NOMO-1 treated with DMSO at 0.1 percent for 48 hours (cell line): ENCODE data around the gene LRP8.
"Not testable (repeated sequence)": the region's sequence is repeated elsewhere in the genome, so short reads cannot be mapped to it uniquely, and the experiment has no call there.

Experiments used
- DNase-seq: peaks from one replicate; lab custom pipeline; 2025; ENCODE audit not compliant: unreplicated experiment; lab: John Stamatoyannopoulos, UW

Gene LRP8

GRCh38 chr1:53285969-53286760 lies 41.7 kb downstream of the LRP8 start:
- DNase-seq, result no peak

DNA sequence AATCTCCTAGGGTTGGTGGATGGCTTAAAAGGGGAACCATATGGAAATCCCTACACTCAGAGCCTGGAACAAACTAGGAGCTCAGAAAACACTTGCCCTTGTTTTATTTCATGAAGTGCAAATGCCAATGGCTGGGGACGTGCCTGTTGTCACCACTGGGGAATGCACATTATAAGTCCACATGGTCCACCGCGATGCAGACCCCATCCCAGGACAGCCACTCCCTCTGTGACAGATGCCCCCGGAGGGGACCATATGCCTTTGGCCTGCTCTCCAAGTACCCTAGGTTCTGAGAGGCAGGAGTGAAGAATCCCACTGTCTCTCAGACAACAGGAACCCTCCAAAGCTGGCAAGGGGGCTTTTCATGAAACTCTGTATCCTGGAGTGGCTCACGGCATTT lies 42.3 kb downstream of the LRP8 start:
- DNase-seq, result no peak

DNA sequence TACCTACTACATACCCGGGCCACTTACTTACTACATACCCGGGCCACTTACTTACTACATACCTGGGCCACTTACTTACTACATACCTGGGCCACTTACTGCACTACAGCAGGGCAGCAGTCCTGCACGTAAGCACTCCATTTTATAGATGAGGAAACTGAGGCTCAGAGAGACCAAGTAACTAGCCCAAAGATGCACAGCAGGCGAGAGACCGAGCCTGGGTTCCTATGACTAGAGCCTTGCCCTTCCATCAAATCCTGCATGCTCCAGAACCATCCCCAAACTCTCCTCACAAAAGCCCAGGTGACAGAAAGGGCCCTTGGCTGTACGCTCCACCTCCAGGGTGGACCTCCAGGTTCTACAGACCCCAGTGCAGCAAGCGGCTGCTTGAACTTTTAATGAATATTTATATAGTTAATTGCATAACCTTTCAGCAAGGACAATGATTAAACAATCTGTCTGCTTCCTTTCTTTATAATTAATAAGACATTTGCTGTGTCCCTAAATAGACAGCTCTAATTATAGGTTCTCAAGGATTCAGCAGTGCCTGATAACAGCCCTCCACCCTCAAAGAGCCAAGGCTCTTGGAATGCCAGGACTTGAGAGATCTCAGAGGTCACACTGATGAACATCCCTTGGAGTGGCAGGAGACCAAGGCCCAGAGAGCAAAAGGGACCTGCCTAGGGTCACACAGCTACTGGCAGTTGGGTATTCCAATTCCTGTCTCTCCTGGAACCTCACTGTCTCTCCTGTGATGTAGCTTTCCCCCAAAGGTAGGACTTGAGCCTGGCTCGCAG lies 43.4 kb downstream of the LRP8 start:
- no peak for DNase-seq

DNA sequence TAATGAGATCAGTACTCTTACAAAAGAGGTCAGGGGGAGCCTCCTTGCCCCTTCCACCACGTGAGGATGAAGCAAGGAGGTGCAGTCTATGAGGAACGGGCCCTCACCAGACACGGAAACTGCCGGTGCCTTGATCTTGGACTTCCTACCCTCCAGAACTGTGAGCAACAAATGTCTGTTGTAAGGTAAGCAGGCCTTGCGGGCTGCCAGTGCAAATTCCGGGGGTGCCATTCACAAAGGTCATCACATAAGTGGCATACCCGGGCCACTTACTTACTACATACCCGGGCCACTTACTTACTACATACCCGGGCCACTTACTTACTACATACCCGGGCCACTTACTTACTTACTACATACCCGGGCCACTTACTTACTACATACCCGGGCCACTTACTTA lies 44.7 kb downstream of the LRP8 start:
- DNase-seq, result not testable (repeated sequence)

GRCh38 chr1:53281133-53281532 lies 46.7 kb downstream of the LRP8 start:
- no peak for DNase-seq

DNA sequence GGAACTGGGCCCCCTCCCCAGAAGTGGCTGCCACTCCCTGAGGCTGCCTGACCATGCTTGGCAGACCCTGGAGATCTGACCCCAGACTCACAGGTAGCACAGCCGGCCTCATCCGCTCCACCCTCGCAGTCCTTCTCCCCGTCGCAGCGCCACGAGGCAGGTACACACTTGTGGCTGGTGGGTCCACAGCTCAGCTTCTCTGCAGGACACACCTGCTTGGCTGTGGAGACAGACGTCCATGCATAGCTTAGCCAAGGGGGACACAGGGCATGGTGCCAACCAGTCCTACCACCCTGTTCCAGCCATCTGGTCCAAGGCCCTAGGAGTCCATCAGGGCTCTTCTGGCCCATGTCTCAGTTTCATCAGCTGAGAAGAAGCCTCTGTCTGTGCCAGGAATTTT lies 47.4 kb downstream of the LRP8 start:
- DNase-seq, result no peak

DNA sequence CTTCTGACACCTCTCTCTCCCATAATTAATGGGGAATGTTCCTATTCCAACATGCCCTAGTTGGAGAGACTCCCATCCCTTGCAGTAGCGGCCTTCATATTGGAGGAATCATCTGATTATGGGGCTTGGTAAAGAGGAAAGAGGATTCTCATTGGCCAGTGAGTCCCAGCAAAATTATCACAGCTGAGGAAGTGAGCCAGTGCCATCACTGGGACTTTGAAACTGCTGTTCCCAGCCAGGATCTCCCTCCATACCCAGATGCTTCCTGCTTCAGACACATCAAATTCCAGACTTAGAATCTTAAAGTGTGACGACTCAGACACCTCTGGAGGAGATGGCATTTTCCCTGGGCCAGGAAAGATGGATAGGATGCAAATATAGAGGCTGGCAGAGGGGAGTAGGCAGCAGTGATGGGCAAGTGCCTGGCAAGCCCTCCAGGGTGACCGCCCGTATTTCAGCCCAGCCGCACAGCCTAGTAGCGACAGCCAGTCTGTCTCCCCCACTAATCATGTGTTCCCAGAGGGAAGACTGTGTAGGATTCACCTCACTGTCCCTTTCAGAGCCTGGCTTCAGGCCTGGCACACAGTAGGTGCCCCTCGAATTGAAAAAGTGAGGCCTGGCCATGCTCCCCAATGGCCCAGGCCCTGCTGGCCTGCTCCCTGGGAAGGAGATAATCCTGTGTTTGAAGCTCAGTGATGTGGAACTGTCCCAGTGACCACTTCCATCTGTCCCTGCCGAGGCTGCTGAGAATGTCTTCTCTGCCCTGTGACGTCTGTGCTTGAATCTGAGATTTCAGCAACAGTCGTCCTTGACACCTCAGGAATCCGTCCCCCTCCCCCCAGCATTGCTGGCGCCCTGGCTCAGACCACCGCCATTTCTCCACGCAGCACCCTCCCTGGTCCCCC lies 48.3 kb downstream of the LRP8 start:
- DNase-seq, result no peak

DNA sequence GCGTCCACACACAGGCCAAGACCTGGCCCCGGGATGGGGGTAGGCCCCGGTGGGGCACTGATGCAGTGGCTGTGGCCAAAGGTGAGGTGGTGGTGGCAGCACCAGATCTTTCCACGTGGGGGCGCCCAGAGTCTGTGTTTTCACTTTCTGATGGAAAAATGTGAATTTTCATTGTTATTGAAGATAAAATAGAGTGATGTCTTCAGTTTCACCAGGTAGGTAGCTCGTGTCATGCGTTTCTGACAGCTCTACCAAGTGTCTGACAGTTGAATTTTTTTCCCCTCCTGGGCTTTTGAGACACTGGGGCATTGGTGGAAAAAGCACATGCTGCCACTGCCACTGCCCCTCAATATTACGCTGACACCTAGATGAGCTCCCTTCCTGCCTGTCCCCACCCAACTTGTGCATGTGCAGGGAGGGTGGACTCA lies 49.6 kb downstream of the LRP8 start:
- DNase-seq, result peak; percentile 1

- DNase-seq, result no peak
Observed at GRCh38 chr1:53277326-53277725, 50.5 kb downstream of the LRP8 start.

DNA sequence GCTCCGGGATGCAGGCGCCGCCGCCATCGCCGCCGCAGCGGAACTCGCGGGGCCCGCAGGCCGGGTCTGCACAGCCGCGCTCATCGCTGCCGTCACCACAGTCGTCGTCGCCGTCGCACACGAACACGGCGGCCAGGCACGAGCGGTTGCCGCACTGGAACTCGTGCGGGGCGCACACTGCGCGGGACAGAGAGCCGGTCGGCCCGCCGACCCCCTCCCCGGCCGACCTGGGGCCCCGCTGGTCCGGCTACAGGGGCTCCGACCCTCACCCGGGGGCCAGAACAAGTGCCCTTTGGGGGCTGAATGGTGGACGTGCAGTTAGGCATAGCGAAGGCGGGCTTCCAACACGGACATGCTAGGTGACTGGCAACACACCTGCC lies 51.0 kb downstream of the LRP8 start:
- DNase-seq, result no peak

- DNase-seq, result no peak
Observed at GRCh38 chr1:53276153-53276901, 51.5 kb downstream of the LRP8 start.

- no peak for DNase-seq
Observed at GRCh38 chr1:53275566-53275965, 52.3 kb downstream of the LRP8 start.

DNA sequence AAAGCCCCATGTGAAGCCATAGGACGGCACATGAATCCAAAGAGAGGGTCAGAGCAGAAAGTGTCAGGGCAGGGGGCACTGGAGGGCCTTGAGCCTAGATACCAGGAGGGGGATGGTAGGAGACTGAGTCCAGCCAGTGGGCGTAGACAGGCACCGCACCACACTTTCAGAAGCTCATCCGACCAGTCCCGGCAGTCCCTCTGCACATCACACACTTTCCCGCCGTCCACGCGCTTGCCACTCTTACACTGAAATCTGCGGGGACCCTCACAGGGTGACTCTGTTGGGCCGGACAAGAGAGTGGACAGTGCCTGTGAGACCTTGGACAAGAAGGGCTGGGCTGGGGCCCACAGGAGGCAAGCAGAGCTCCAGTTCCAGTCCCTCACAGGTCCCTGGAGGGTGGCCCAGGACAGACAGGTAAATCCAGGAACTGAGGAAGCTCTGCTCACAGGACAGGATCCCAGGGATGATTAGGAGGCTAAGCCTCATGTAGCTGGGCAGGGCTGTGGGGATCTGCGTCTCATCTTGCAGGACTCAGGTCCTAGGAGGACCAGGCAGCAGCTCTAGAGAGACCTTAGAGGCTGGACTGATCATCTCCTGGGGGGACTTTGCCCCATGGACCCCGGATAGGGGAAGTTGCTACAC lies 53.2 kb downstream of the LRP8 start:
- no peak for DNase-seq

- DNase-seq, result no peak
Observed at GRCh38 chr1:53274026-53274425, 53.8 kb downstream of the LRP8 start.

- no peak for DNase-seq
Observed at GRCh38 chr1:53273526-53273925, 54.3 kb downstream of the LRP8 start.

DNA sequence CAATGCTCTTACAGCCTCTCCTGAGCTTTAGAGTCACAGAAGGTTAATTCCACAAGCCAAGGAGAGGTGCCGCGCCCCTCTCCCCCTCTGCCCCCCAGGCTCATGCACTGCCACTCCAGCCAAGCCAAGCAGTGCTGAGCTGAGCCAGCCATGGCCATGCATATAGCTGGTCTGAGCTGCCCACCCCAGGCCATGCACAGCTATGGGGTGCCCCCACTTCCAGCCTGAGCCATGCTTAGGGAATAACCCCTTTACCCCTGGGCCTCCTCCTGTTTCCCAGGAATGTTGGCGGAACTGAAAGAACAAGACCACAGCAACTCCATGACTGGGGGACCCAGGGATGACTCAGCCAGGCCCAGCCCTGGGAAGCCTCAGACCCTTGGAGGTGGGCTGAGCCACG lies 55.5 kb downstream of the LRP8 start:
- no peak for DNase-seq

GRCh38 chr1:53271446-53272090 lies 56.3 kb downstream of the LRP8 start:
- no peak for DNase-seq

DNA sequence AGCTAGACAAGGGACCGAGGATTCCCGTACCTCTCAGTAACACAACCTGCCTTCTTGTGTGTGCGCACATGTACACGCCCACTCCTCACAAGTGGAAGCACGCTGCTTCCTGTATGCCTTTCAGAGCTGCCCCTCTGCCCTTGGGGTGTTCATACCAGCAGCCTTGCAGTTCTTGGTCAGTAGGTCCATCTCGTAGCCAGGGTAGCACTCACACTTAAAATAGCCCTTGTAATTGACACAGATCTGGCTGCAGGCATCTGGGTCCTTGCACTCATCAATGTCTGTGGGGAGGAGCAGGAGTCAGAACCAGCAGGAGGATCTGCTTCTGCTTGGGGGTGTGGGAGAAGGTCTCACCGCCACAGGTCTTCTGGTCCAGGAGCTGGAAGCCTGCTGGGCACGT lies 57.0 kb downstream of the LRP8 start:
- no peak for DNase-seq

DNA sequence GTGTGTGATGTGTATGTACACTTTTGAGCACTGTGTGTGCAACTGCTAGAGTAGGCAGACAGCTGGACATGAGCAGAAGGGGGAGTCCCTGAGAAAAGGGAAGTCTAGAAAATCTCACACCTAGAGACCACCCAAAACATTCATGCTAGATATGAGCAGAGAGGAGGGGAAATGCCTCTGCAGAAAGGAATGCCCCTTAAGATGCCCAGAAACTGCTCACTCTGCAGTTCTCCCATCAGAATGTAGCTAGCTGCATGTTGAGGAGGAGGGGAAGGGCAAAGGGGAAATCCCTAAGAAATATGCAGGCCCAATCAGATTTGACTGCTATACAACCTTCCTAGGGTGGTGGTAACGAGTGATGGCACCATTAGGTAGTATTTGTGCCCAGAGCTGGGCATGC lies 57.8 kb downstream of the LRP8 start:
- no peak for DNase-seq

DNA sequence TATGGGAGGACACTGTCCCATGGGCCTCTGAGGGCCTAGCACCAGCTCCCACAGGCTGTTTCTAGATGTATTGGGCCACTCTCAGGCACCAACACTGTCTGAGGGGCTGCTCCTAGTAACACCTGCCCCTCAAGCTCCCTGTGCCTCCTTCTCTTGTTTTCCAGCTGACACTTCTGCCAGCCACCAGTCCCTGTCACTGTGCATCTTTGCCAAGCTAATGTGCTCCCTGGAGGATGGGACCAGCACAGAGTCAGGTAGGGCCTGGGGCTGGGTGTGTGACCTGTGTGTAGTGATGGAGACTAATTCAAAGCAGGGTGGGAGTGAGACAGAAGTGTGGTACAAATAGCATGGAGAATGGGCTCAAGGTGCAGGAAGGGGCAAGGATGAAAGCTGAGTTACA lies 60.1 kb downstream of the LRP8 start:
- DNase-seq, result no peak
